T-cell (primary cell): ENCODE results near the gene HYAL4. TPM values are rescaled to one million over a fixed set of nuclear protein-coding genes. Genes with fewer than 3 reads are reported as not detected.

Experiments used
- ATAC-seq, 4 experiments: fragments of 200-7000 bp in 3 of 4; fragments of 150-1000 bp in 1 of 4; cut with Tn5 transposase; replicated peaks in 1 of 4; 1 replicate in 3 of 4; 2 replicates in 1 of 4; pipeline ENCODE4 v1.10.0; 2021; ENCODE audit warnings: moderate library complexity in 3 of 4, mild to moderate bottlenecking in 2 of 4, moderate number of reproducible peaks in 1 of 4
- CTCF ChIA-PET, 2 donors: fragments of 300-600 bp; sonication (Branson Sonifier 250); formaldehyde crosslinking; loops; one replicate each; lab custom pipeline; 2022; ENCODE audit warnings: antibody characterized with exemption in 2 of 2; lab: Charles Lee
- POLR2A ChIA-PET, 2 donors: fragments of 300-600 bp; sonication (Branson Sonifier 250); formaldehyde crosslinking; loops; one replicate each; lab custom pipeline; 2022; ENCODE audit warnings: antibody characterized with exemption in 2 of 2; lab: Charles Lee
- DNase-seq, 35 experiments: peaks; one replicate each; pipeline versions ENCODE4 v3.0.0 to v3.0.0-alpha.2; 2013 to 2023
- H3K27ac ChIP-seq: one replicate; pipeline ENCODE4 v1.5.1; 2013; ENCODE audit warnings: low read length
- H3K27me3 ChIP-seq, 2 experiments: replicated peaks in 1 of 2; 1 replicate in 1 of 2; 2 replicates in 1 of 2; pipeline versions ENCODE4 v1.6.1 to v1.7.0; 2013; ENCODE audit warnings: low read length in 1 of 2, mixed read lengths in 1 of 2; ENCODE audit not compliant: control insufficient read depth in 2 of 2, insufficient read depth in 2 of 2; ENCODE audit errors: extremely low read depth in 1 of 2
- H3K36me3 ChIP-seq, 2 donors: 1 replicate in 1 of 2; 2 replicates in 1 of 2; pipeline versions ENCODE4 v1.6.1 to v1.7.0; 2013; ENCODE audit warnings: low read length in 1 of 2; ENCODE audit not compliant: control insufficient read depth in 2 of 2, insufficient read depth in 1 of 2; ENCODE audit errors: extremely low read depth in 1 of 2
- H3K4me1 ChIP-seq, 2 experiments: 1 replicate in 1 of 2; 2 replicates in 1 of 2; pipeline versions ENCODE4 v1.6.1 to v1.7.0; 2013; ENCODE audit warnings: low read length in 2 of 2, mixed read lengths in 1 of 2; ENCODE audit not compliant: insufficient read depth in 2 of 2, control insufficient read depth in 1 of 2; ENCODE audit errors: extremely low read depth in 1 of 2
- H3K4me3 ChIP-seq, 2 donors: 1 replicate in 1 of 2; 2 replicates in 1 of 2; pipeline versions ENCODE4 v1.5.1 to v1.7.0; 2013; ENCODE audit warnings: mild to moderate bottlenecking in 2 of 2, low read length in 1 of 2, moderate library complexity in 1 of 2; ENCODE audit not compliant: control insufficient read depth in 1 of 2; ENCODE audit errors: extremely low read depth in 1 of 2
- H3K9me3 ChIP-seq: 2 replicates; pipeline ENCODE4 v1.7.0; 2013
- H3K27ac Mint-ChIP-seq, 2 donors: one replicate each; pipeline ENCODE4 v1.8.0; 2020 to 2021; ENCODE audit warnings: mild to moderate bottlenecking in 2 of 2, mixed read lengths in 2 of 2
- H3K27me3 Mint-ChIP-seq, 2 donors: one replicate each; pipeline ENCODE4 v1.8.0; 2021 to 2022; ENCODE audit warnings: mixed read lengths in 2 of 2
- H3K36me3 Mint-ChIP-seq: one replicate; pipeline ENCODE4 v1.8.0; 2021; ENCODE audit warnings: mixed read lengths
- H3K4me1 Mint-ChIP-seq, 3 donors: one replicate each; pipeline ENCODE4 v1.8.0; 2020 to 2022; ENCODE audit warnings: mixed read lengths in 3 of 3, mild to moderate bottlenecking in 1 of 3
- H3K4me3 Mint-ChIP-seq, 3 donors: one replicate each; pipeline ENCODE4 v1.8.0; 2020 to 2022; ENCODE audit warnings: mild to moderate bottlenecking in 3 of 3, mixed read lengths in 3 of 3, moderate library complexity in 3 of 3
- H3K9me3 Mint-ChIP-seq, 3 donors: one replicate each; pipeline ENCODE4 v1.8.0; 2020 to 2022; ENCODE audit warnings: mixed read lengths in 3 of 3
- WGBS: methylation state at CpG from one replicate; pipeline ENCODE4 v1.1.5; 2013; ENCODE audit warnings: missing lambda C conversion rate; ENCODE audit not compliant: insufficient coverage; 5-methylcytosine and 5-hydroxymethylcytosine counted together
- total RNA-seq, 35 experiments: library from RNA in 6 of 35; stranded (reverse) in 6 of 35; fragments of 120-200 nt in 1 of 35; gene quantifications; one replicate each; pipeline versions ENCODE4 v1.2.1 to v1.2.4 and lab custom pipeline; 2013 to 2026

The HYAL4 gene, protein sequence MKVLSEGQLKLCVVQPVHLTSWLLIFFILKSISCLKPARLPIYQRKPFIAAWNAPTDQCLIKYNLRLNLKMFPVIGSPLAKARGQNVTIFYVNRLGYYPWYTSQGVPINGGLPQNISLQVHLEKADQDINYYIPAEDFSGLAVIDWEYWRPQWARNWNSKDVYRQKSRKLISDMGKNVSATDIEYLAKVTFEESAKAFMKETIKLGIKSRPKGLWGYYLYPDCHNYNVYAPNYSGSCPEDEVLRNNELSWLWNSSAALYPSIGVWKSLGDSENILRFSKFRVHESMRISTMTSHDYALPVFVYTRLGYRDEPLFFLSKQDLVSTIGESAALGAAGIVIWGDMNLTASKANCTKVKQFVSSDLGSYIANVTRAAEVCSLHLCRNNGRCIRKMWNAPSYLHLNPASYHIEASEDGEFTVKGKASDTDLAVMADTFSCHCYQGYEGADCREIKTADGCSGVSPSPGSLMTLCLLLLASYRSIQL
- total RNA-seq (not detected), total RNA-seq (lab: John Stamatoyannopoulos, UW) (0 to 0.20 (median 0) reads per million in 29 experiments)
- not detected for total RNA-seq (2013)

DNA sequence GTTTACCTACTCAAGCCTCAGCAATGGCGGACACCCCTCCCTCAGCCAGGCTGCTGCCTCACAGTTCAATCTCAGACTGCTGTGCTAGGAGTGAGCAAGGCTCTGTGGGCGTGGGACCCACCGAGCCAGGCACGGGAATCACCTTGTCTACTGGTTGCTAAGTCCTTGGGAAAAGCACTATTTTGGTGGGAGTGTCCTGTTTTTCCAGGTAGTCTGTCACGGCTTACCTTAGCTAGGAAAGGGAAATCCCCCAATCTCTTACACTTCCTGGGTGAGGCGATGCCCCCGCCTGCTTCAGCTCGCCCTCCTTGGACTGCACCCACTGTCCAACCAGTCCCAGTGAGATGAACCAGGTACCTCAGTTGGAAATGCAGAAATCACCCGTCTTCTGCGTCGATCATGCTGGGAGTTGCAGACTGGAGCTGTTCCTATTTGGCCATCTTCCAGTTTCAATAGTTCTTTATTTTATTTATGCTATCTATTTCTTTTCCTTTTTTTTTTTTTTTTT is at the start of gene HYAL4:
HYAL4 (plus strand) TSS at position 458 of the 508 bp plus-strand sequence. CDS start 23,105 bp downstream, outside the sequence.
- DNase-seq (no peak), ATAC-seq (no peak)
- Mint-ChIP-seq H3K4me3 (no peak within 1 kb of the TSS), H3K9me3 (peaks cover 0 to 2% (median 0%) of the 10 kb centered on the region in 3 donors), H3K27ac (no peak within 1 kb of the TSS), H3K27me3 (peaks cover 21 to 26% of the 10 kb centered on the region in 2 donors), H3K4me1 (no peaks in the 10 kb centered on the region), H3K36me3 (no peaks in the 10 kb centered on the region)
- Histone ChIP-seq H3K36me3 (no peaks in the 10 kb centered on the region), H3K4me1 (no peaks in the 10 kb centered on the region), H3K4me3 (no peak within 1 kb of the TSS), H3K27me3 (peaks cover 2 to 20% of the 10 kb centered on the region in 2 experiments), H3K27ac (no peak within 1 kb of the TSS), H3K9me3 (no peaks in the 10 kb centered on the region)
- ChIA-PET CTCF (interaction anchor here in 1 of 2 donors (0.6 kb wide), 1 partner anchor 155 kb away, joined by 3 read pairs; no protein-coding TSS in a partner anchor), POLR2A (no interaction called here)
- WGBS = 82% methylated on average over 4 of the region's 11 CpGs

GRCh38 chr7:123795917-123796316 is 49.1 kb upstream of the HYAL4 start:
- H3K9me3 Mint-ChIP-seq = no peaks in the 10 kb centered on the region
- H3K4me1 Mint-ChIP-seq = no peaks in the 10 kb centered on the region
- no peaks in the 10 kb centered on the region for H3K36me3 ChIP-seq
- WGBS = no CpG with 5 or more reads among the region's 1 CpG
- H3K4me1 ChIP-seq = no peaks in the 10 kb centered on the region
- H3K36me3 Mint-ChIP-seq = no peaks in the 10 kb centered on the region
- H3K27me3 Mint-ChIP-seq = peaks cover 0 to 5% of the 10 kb centered on the region in 2 donors
- ATAC-seq (no peak), DNase-seq (no peak)
- H3K27ac Mint-ChIP-seq = no peak overlapping the region
- H3K4me3 Mint-ChIP-seq = no peak overlapping the region
- POLR2A ChIA-PET = no interaction called here
- H3K27ac ChIP-seq = no peak overlapping the region
- no peaks in the 10 kb centered on the region for H3K27me3 ChIP-seq
- H3K9me3 ChIP-seq = no peaks in the 10 kb centered on the region
- no peak overlapping the region for H3K4me3 ChIP-seq
- CTCF ChIA-PET = no interaction called here

- ATAC-seq (no peak), DNase-seq (no peak)
- Mint-ChIP-seq H3K27me3 (peaks cover 0 to 5% of the 10 kb centered on the region in 2 donors), H3K4me1 (no peaks in the 10 kb centered on the region), H3K4me3 (no peak overlapping the region), H3K36me3 (no peaks in the 10 kb centered on the region), H3K27ac (no peak overlapping the region), H3K9me3 (no peaks in the 10 kb centered on the region)
- POLR2A ChIA-PET = no interaction called here
- no CpG with 5 or more reads among the region's 1 CpG for WGBS
- no peak overlapping the region for H3K27ac ChIP-seq
- CTCF ChIA-PET = interaction anchor here in 1 of 2 donors (0.6 kb wide), 1 partner anchor 70 kb away, joined by 10 read pairs; no protein-coding TSS in a partner anchor
- H3K36me3 ChIP-seq = no peaks in the 10 kb centered on the region
- H3K27me3 ChIP-seq = no peaks in the 10 kb centered on the region
- no peaks in the 10 kb centered on the region for H3K4me1 ChIP-seq
- H3K4me3 ChIP-seq = no peak overlapping the region
- no peaks in the 10 kb centered on the region for H3K9me3 ChIP-seq
These were observed 48.4 kb upstream of the HYAL4 start for GRCh38 chr7:123796568-123796967.

DNA sequence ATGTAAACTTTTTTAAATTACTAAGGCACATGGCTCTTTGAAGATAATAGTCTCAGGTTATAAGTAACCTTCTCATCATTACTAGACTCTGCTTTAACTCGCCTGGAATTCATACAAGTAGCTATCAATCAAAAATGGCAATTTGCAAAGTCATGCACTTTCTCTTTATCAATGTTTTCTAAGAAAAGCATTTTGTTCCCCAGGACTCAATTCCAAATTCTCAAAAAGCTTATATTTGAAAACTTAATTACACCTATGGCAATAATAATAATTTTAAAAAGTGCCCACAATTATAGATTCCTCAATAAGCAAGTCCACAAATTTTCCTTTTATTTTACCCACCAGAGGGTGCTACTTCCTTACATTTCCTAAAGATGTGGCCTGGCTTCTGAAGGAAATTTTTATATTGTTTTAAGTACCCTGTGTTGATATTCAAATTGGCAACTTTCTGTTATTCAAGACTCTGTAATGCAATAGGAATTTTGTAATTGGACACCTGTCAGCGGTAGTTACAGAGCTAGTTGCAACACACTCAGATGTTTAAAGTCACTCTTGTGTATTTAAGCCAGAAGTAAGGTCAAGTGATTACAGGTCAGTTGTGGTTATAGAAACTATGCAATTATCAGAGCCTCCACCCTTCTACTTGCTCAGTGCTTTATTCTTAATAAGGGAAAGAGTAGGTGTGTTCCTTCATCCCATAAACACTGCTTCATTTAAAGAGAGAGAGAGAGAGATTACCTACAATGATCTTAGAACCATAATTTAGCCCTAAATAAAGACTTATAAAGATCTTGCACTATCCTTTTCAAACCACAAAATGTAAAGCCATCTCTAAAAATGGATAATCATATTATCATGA is 47.1 kb upstream of the HYAL4 start:
- no peak for ATAC-seq
- Histone ChIP-seq H3K4me1 (no peaks in the 10 kb centered on the region), H3K36me3 (no peaks in the 10 kb centered on the region), H3K27ac (no peak overlapping the region), H3K4me3 (no peak overlapping the region), H3K9me3 (no peaks in the 10 kb centered on the region), H3K27me3 (peaks cover 0 to 2% of the 10 kb centered on the region in 2 experiments)
- H3K4me1 Mint-ChIP-seq = no peaks in the 10 kb centered on the region
- H3K36me3 Mint-ChIP-seq = no peaks in the 10 kb centered on the region
- ChIA-PET POLR2A (interaction anchor here in 1 of 2 donors (0.6 kb wide), 1 partner anchor 88 kb away, joined by 5 read pairs; no protein-coding TSS in a partner anchor), CTCF (interaction anchor here (1.0 to 1.4 kb wide), 4 partner anchors 8 to 52 kb away, joined by 3 to 4 read pairs (median 4); partner anchors contain the start of gene WASL (in 1 of the 2))
- peak in 1 of 35 experiments; percentile 19 for DNase-seq
- no peak overlapping the region for H3K27ac Mint-ChIP-seq
- no peak overlapping the region for H3K4me3 Mint-ChIP-seq
- peaks cover 0 to 5% of the 10 kb centered on the region in 2 donors for H3K27me3 Mint-ChIP-seq
- no peaks in the 10 kb centered on the region for H3K9me3 Mint-ChIP-seq
- WGBS = 100% methylated on average over 1 of the region's 2 CpGs

DNA sequence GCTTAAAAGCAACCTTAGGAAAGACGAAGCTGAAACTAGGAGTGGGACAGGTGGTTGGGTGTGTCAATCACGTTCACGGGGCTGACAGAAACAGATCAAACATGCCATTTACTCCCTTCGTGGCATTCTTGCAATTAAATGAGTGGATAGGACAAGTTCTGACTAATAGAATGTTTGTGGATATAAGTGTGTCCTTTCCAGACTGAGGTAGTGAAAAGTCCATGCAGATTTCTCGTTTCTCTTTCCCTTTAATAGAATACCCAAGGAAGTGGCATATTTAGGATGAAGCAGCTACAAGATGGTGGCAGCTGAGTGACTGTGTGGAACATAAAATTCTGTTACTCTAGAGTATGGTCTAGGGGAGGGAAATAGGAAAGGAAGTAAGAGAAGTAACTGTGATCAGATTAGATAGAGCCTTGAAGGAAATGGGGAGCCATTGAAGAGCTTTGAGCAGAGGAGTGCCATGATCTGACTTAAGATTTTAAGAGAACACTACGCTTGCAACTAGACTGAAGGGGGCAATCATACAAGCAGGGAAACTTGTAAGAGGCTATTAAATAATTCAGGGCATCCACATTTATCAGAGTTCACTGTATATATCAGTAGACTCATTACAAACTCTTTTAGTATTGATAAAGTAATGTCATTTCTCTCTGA is 46.3 kb upstream of the HYAL4 start:
- Mint-ChIP-seq H3K9me3 (no peaks in the 10 kb centered on the region), H3K27me3 (peaks cover 0 to 4% of the 10 kb centered on the region in 2 donors), H3K36me3 (no peaks in the 10 kb centered on the region), H3K4me3 (no peak overlapping the region), H3K4me1 (no peaks in the 10 kb centered on the region), H3K27ac (no peak overlapping the region)
- H3K36me3 ChIP-seq = no peaks in the 10 kb centered on the region
- ATAC-seq (no peak), DNase-seq (no peak)
- H3K27me3 ChIP-seq = peaks cover 0 to 2% of the 10 kb centered on the region in 2 experiments
- CTCF ChIA-PET = interaction anchor here (0.6 to 1.4 kb wide), 7 partner anchors 16 to 226 kb away, joined by 3 to 5 read pairs (median 4); partner anchors contain the start of gene WASL (in 1 of the 2)
- no peak overlapping the region for H3K4me3 ChIP-seq
- H3K9me3 ChIP-seq = no peaks in the 10 kb centered on the region
- POLR2A ChIA-PET = no interaction called here
- WGBS = no CpG with 5 or more reads among the region's 6 CpGs
- no peaks in the 10 kb centered on the region for H3K4me1 ChIP-seq
- no peak overlapping the region for H3K27ac ChIP-seq
